Activated naive CD4-positive, alpha-beta T cell (primary cell): ENCODE results near the gene C4orf50.

Experiments
- DNase-seq, 4 experiments: peaks; one replicate each; lab custom pipeline; 2025; lab: John Stamatoyannopoulos, UW

Gene C4orf50

DNA sequence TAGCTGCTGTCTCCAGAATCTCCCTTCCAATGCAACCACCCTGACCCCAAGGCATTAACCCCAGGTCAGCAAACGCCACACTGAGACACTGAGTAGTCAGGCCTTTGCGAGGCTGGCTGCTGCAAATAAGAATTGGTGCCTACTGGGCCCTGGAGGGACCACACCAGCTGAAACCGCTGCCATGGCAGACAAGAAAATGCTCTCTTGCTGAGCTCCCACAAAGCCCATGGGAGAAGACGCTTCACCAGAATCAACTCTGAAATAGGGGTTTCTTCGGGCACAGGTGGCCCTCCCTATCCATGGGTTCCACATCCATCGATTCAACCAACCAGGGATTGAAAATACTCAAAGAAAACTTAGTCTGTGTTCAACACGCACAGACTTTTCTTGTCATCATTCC is 98.7 kb downstream of the C4orf50 start:
- DNase-seq, result no peak

DNA sequence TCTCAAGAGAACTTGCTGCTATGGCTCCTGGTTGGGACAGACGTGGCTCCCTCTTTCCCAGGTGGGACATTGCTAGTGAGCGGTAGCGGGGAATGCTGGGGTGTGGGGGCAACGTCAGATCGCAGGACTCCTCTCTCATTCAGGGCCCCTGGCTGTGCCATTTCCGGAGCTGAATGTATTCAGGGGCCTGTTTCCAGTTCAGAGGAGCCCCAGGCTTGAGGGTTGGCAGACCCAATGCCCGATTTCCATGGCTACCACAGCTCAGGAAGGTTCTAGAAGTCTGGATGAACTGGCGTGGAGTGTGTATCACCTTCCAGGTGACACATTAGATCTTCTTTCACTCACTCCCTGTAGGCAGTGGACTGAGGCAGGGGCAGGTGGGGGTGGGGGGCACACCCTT is 99.2 kb downstream of the C4orf50 start:
- no peak for DNase-seq

DNA sequence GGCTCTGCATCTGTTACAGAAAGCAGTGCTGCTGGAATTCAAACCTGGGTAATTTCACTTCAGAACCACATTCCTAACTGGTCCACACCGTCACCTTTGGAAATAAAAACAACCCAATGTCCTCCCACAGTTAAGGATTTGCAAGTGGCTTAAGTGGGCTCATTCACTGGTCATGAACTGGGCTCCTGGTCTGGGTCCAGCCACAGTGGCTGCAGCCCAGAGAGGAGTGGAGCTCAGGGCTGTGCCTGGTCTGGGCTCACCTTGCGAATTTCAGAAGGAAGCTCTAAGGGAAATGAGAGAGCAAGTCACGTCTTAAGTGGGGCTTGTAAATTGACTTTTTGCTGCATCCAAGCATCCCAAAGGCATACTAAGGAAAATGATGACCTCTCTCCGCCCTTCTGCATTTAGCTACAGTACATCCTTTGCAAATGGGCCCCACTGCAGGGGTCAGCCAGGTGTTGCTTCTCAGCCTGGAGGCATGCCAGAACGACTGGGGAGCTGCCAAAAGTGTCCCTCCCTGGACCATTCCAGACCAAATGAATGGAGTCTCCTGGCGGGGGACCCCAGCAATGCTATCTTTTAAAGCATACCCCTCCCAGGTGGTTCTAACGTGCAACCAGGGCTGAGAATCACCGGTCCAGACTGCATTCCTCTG is 99.8 kb downstream of the C4orf50 start:
- no peak for DNase-seq

DNA sequence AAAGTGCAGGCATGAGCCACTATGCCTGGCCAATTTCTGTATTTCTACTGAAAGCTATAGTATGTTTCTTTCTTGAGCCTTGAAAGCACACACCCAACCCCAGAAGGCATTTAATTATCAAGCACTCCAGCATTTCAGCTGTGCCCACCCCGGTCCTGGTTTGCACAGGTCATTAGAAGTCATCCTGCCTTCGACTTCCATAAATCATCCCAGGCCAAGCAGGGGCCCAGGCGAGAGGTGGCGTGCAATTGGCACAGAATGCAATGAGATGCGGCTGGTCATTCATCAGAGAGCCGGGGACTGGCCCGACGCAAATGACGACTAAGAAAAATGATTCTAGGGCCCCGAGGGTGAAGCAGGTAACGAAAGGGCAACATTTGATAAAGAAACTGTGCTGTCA is 100.6 kb downstream of the C4orf50 start:
- no peak for DNase-seq

DNA sequence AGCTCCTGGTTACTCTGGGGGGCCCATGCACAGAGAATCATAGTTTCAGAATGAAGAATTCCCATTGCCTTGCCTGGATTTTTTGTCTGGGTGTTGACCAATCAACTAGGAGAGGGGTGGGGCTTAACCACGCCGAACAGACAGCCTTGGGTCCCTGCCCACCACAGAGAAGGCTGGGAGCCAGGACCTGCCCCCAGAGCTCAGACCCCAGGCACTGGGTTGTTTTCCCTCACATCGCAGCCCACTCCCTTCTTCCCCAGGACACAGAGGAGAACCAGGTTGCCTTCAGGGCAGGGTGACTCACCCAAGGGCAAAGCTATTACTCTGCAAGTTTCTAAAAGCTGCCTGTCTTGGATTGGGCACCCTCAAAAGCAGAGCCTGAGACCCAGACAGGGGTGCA is 102.0 kb downstream of the C4orf50 start:
- no peak for DNase-seq

DNA sequence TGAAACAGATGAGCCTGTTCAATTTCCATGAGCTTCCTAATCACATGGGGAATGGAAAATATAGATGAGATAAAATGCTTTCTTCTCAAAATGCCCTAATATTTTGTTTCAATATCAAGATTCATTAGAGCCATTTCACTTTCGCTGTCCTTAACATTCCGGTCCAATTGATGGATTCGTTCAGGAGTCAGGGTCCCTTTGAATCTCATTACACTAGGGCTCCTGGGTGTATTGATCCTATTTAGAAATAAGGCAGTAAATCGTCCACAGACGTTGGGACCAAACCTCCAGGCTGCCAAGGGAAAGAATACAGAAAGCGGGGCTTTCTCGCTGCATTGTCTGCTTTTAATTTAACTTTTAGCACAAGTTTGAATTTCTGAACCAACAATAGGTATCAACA is 104.8 kb downstream of the C4orf50 start:
- no peak for DNase-seq

DNA sequence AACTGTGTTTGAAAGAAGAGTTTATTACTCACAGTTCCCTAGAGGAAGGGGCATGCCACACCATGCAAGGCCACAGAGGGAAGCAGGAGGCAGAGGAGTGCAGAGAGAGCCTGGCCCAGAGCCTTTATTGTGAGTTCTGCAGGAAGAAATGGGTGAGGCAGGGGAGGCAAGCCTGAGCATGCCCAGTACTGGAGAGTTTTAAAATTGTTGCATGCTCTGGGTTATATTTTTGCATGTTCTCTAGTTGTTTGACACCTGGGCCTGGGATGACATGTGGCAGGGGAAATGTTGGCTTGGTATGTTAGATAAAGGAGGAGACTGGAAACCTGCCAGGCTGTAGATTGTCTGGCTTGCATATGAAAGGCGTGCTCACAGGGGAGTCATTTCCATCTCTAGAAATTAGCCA is 105.6 kb downstream of the C4orf50 start:
- DNase-seq, result no peak

DNA sequence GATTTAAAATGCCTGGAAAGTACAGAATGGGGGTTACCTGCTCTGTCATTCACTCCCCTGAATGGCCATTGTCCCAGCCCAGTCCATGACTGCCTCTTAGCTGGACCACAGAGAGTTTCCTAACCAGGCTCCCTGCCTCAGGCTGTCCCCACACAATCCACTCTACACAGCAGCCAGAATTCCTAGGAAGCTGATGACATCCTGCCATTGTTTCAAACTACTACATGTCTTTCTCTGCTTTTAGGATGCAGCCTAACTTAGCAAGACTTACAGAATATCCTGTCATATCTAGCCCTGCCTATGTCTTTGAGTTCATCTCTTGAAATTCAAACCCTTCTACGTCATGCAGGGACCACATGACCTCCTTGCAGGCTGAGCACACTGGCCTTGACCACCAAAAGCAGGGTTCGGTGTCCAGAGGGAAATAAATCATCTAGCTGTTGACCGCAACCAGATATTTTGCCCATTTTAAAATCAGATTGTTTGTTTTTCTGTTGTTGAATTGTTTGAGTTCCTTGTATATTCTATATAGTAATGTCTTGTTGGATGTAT is 109.3 kb downstream of the C4orf50 start:
- no peak for DNase-seq

DNA sequence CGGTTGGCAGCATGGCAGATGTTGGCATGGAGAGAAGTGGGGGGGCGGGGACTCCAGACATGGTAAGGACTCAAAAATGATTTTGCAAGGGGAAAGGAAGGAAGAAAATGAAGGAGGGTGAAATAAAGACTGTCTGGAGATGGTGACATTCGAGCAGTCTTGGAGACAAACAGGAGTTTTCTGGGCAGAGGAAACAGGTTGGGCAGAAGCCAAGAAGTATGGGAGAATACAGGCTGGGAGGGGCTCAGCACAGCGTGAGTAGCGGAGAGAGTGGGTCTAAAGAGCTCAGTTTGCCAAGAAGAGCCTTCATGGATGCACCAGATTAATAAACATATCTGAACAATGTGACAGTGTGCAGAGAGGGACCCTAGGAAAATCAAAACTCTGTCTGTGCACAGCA is 112.0 kb downstream of the C4orf50 start:
- no peak for DNase-seq

DNA sequence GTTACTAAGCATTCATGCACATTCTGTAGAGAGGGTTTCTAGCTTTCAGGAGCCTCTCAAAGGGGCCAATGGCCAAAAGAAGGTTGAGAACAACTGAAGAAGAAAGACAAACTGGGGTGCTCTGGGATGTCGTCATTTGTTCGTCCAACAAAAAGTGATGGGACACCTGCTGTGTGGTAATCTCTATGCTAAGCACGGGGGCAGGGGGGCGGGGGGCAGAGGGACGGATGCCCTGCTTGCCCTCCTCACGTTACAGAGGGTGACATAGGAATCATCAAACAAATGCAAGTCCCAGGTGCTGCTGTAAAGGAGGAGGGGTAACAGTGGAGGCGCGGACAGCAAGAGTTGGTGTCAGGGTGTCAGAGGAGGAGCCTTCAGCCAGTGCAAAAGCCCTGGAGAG is 112.5 kb downstream of the C4orf50 start:
- DNase-seq, result no peak

DNA sequence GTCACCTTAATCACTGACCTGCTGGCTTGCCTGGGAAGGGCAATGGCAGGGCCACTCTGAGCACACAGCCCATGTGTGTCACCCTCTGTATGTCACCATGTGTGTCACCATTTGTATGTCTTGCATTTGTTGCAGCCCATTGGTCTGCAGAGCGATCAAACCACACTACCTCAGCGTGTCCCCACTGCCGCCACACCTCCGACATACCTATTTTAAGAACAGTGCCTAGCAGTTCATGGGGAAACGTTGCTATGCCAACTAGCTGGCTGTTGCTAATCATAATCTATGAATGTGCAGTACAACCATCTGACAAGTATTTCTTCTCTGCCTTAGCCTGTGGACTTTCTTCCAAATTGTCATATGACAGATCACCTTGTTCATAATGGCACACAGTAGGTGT is 117.4 kb downstream of the C4orf50 start:
- DNase-seq, result no peak

DNA sequence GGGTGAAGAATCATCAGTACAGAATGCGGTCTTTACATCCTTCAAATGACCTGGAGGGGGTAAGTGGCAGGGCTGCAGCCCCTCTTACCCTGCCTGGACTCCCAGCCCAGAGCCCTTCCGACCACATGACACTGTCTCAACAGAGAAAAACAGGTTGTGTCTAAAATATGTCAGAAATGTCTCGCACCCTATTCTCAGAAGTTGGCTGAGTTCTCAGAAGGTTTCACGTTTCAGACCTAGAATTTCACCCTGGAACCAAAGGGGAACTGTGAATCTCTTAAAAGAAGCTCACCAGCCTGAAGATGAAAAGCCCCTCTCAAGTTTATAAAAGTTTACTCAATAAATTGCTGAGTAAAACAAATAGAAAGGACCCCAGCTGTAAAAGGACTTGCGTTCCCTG is 118.3 kb downstream of the C4orf50 start:
- no peak for DNase-seq

DNA sequence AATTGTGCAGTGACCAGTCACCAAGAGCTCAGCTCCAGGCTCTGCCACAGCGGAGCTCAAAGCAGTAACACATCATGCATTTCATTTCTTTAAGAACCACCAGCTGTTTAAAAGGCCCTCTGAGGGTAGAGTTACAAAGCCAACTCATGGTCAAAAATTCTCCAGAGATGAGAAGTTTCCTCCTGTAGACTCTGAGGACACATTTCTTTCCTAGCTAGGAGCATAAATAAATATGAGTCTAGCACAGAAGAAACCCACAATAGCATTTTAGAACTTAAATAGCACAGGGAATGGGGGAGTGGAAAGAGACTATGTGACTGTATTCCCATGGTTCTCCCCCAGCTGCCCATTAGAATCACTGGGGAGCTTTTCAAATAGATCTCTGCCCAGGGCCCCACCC is 118.8 kb downstream of the C4orf50 start:
- DNase-seq, result no peak

DNA sequence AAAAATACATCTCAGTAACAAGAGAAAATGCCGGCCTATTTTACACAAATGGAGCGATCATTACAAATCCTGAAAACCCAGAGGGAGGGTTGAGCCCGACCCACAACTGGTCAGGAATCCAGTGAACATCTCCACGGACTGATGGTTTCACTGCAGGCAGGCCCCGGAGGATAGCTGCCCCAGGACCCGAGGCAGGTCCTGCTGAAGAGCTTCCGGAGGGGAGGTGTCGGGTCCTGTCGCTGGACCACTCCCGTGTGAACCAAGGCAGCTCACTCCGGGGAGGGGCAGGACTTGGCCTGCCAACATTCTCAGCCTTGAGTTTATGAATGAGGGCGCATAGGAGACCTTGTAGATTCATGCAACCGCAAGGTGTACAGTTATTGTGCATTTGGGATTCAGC is 120.6 kb downstream of the C4orf50 start:
- no peak for DNase-seq

DNA sequence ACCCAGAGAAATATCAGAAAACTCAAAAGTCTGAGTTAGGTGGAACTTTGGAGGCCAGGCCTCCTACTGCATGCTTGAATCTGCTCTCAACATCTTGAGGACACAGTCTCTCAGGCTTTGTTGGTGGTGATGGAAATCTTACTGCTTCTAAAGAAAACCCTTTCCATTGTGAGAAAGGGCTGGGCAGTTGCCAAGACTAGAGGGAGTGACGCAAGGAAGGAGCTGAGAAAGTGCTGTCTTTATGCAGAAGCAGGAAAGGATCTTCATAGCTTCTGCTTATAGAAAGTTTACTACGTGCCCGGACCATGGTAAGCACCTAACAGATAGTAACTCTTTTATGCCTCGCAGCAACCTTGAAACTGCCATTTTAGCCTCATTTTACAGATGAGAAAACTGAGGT is 122.9 kb downstream of the C4orf50 start:
- no peak for DNase-seq

DNA sequence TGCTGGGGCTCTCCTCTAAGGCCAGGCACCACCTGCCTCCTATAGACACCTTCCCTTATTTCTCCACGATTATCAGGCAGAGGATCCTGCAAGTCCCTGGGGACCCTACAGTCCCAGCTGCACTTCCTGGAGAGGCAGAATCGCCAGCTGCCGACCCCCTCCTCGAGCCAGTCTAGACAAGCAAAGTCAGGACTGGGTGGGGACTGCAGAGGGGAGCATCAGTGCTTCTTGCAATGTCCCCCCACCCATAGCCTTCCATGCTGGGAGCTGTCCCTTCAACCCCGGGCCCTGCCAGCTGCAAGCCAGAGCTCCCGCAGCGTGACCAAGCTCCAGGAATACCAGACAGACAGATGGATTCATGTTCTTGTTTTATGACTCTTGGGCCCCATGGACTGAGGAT is 124.0 kb downstream of the C4orf50 start:
- DNase-seq, result no peak

DNA sequence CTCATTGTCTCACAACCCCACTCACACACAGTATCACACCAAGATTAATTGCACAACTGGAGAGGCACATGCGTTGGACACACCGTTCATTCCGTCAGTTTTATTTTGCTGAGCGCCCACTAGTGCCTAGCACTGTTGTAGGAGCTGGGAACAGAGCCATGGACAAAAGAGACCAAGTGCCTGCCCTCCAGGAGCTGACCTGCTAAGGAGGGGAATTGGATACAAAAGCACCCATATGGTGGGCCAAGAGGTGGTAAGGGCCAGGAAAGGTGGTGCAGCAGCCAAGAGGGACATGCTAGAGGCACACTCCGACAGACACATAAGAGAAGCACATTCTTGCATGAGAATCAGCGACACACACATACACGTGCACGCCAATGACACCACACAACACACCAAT is 124.6 kb downstream of the C4orf50 start:
- no peak for DNase-seq

DNA sequence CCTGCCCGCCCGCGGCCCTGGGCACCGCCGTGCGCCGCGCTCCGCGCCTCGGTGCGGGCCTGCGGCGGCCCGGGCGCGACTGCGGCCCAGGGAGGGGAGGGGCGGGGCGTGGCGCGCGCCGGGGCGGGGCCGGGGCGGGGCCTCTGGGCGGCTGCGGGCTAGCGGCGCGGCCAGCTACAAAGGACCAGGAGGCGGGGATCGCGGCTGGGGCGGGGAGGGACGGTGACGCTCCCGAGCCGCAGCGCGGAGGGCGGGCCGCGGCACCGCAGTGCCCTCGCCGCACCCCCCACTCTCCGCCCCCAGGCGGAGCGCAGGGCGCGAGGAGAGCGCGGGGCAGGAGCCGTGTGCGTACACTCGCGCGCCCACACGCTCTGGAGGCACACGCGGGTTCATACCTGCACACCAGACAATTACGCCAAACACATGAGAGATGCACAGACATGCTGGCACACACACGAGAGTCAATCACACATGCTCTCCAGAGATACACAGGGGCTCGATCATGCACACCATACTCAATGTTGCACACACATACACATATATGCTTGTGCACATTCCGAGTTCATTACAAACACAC is 125.1 kb downstream of the C4orf50 start, which contains the start of gene CRMP1:
CRMP1 (minus strand) TSS at position 83 of the 577 bp plus-strand sequence. CDS start 117 bp downstream, outside the sequence.
- DNase-seq, result no peak

DNA sequence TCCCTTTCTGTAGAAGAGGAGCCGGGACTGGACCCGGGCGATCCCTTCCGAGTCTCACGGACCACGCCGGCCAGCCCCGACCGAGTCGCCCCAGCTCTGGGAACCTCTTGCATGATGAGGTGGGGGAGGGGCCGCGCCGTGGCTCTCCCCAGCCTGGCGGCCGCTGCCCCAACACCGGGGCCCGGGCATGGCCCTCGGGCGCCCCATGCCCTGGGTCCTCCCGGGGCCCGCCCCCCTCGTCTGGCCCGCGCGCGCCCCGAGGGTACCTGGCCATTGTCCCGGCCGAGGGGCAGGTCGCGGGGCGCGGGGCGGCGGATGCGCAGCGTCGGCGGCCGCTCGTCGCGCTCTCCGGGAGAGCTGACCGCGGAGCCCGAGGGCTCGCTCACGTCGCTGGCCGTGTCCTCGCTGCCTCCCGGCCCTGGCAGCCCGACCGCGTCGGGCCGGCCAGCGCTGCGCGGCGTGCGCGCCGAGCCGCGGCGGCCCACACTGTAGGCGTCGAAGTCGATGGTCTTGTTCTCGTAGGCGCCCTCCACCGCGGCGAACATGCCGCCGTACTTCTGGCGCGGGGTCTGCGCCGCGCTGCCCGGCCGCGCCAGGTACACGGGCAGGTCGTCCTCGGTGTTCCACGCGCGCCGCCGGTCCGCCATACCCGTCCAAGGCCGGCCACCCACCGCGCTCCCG is 125.8 kb downstream of the C4orf50 start:
- DNase-seq, result no peak

DNA sequence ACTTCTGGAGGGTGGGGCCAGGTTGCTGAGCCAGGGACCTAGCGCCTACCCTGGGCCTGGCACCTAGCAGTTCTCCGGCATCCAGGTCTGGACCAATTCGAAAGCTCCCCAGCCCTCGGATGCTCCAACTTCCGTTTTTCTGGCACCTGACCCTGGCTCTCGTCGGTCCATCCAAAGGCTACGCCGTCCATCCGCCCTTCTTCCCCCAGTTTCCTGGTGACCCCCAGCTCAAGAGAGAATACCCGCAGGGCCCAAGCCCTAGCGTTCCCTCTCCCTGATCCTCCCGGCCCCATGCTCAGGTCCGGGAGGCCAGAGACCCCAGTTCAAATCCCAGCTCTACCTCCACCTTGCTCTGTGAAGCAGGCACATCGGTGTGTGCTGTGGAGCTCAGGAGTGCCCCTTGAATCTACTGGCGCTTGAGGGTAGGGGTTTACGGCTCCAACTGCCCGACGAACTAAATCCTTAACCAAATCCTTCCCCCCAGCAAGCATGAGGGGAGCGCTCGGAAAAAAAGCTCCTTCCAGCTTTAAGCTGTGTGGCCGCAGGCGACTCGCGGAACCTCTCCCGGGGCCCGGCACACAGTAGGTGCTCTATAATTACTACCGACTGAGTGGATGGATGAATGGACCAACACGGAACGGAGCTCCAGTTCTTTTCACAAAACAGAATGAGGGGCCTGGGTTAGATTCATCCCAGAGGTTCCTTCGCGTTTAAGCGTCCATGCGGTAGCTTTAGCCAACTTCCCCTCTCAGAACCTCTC is 126.5 kb downstream of the C4orf50 start:
- no peak for DNase-seq

DNA sequence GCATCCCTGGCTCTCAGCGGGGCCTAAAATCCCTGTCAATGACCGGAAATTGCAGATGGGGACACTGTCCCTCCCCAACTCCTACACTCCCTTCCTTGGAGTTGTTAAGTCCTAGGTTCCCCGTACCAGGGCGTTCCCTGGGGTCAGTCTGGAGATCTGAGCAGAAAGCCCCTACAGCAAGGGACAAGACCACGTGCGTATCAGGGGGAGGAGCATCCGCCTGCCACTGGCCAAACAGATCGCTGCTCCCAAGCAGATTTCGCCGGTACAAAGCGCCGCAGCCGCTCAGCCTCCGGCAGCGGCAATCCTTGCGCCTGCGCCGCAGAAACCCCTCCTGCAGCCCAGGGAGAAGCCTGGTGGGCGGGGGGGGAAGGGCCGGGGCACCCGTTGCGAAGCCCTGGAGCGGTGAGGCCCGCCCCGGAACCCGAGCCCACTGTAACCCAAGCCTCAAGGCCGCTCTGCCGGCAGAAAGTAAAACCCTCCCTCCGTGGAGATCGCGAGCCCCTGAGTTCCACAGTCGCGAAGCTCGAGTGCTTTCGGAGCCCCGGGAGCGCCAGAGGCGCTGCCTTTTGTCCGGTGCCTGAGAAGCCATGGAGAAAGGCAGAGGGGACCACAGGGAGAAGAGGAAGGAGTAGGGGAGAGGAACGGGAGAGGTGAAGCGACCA is 128.0 kb downstream of the C4orf50 start:
- no peak for DNase-seq
